ENCODE data around the gene ASTN2. TPM values are rescaled to one million over a fixed set of nuclear protein-coding genes. Genes with fewer than 3 reads are reported as not detected.

ASTN2 gene
- total RNA-seq, 1 donor from 2014 or later = 2.8 TPM

DNA sequence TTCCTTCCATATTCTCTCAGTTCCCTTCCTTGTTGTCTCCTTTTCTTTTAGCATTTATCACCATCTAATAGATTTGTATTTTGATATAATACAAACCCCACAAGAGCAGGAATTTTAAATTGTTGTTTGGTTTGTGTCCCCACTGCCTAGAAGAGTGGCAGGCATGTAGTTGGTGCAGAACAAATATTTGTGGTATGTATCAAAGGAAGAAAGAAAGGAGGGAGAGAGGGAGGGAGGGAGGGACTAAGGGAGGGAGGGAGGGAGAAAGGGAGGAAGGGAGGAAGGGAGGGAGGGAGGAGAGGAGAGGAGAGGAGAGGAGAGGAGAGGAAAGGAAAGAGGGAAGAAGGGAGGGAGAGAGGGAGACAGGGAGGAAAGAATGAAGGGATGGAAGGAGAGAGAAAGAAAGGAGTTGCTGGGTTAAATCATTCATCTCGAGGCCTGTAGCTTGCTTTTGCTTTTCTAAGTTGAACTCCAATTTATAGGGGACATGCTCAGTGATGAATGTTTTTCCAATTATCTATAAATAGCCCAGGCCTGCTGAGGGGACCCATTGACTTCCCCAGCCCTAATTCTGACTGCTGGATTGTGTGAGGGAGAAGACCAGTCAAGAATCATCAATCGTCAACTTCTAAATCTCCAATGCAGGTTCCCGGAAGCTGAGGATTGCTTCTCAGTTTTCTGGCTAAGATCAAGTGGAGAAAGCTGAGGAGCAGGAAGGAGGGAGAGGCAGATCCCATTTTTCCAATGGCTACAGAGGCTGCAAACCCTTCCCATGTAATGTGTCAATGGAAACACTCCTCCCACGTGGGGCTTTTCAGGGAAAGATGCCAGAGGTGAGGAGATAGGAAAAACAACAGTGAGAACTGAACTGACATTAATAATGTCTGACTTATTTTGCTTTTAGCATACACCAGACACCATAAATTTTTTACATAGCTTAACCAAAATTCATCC is 320.7 kb downstream of the ASTN2 start:
- H3K27me3 Mint-ChIP-seq = no peaks in the 10 kb centered on the region
- DNase-seq = no peak
- H3K4me1 Mint-ChIP-seq = no peaks in the 10 kb centered on the region
- no peaks in the 10 kb centered on the region for H3K9me3 Mint-ChIP-seq
- no peaks in the 10 kb centered on the region for H3K36me3 Mint-ChIP-seq (ENCODE audit: low read depth)
- no peak overlapping the region for H3K27ac Mint-ChIP-seq
- no peak overlapping the region for H3K4me3 Mint-ChIP-seq
- intact Hi-C loops (cut with micrococcal nuclease) = no loop called here

DNA sequence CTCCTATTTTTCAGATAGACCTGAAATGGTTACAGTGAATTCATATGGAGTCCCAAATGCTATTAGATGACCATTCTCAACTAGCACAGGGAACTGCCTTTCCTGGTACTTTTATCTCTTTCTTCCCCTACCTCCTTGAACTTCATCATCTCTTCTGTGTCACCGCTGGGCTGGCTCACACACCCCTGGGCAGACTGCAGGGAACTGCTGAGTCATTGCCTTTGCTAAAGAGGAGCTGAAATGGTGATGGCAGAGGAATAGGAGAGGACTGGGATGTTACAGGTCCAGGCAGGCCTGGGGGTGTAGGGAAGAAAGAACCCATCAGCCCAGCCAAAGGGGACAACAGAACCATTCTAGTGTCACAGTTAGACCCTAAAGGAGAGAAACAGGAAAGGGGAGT is 322.3 kb downstream of the ASTN2 start:
- intact Hi-C loops (cut with micrococcal nuclease) = no loop called here
- H3K36me3 Mint-ChIP-seq (ENCODE audit: low read depth) = no peaks in the 10 kb centered on the region
- H3K4me3 Mint-ChIP-seq = no peak overlapping the region
- no peaks in the 10 kb centered on the region for H3K27me3 Mint-ChIP-seq
- no peak overlapping the region for H3K27ac Mint-ChIP-seq
- no peaks in the 10 kb centered on the region for H3K9me3 Mint-ChIP-seq
- no peaks in the 10 kb centered on the region for H3K4me1 Mint-ChIP-seq
- peak; percentile 26 for DNase-seq

DNA sequence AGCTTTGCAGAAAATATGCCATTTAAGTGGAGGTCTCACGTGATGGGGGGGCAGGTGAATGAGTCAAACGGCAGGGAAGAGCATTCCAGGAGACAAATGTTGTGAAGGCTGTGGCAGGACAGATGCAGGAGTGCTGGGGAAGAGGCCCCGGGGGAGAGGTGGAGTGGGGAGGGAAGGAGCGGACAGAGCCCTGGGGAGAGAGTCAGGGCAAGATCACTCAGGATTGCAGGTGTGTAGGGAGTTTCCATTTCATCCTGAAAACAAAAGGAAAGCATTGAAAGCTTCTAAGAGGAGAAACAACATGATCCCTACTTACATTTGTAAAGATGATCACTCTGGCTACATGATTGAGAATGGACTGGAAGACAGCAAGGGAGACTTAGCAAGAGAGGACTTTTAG is 323.3 kb downstream of the ASTN2 start:
- no peaks in the 10 kb centered on the region for H3K27me3 Mint-ChIP-seq
- H3K4me3 Mint-ChIP-seq = no peak overlapping the region
- H3K36me3 Mint-ChIP-seq (ENCODE audit: low read depth) = no peaks in the 10 kb centered on the region
- H3K9me3 Mint-ChIP-seq = peaks cover 3% of the 10 kb centered on the region
- intact Hi-C loops (cut with micrococcal nuclease) = no loop called here
- peak; percentile 3 for DNase-seq
- H3K4me1 Mint-ChIP-seq = no peaks in the 10 kb centered on the region
- no peak overlapping the region for H3K27ac Mint-ChIP-seq

DNA sequence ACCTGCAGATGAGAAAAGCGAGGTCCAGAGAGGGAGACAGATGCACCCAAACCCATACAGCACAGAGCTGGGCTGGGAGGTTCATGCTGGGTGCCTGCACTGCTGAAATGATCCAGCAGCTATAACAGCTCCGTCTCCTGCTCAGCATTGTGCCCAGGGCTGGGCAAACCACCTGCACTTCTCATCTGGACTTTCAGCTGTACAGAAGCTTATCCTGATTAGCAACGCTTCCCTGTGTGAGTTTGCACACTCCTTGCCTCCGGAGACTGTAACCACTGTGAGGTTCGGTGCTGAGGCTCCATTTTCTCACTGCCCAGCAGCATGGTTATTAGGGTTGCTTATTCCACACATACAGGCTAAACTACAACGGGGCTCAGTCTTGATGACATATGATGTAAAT is 326.1 kb downstream of the ASTN2 start:
- no peaks in the 10 kb centered on the region for H3K27me3 Mint-ChIP-seq
- intact Hi-C loops (cut with micrococcal nuclease) = no loop called here
- no peak overlapping the region for H3K4me3 Mint-ChIP-seq
- H3K27ac Mint-ChIP-seq = no peak overlapping the region
- no peaks in the 10 kb centered on the region for H3K4me1 Mint-ChIP-seq
- no peaks in the 10 kb centered on the region for H3K36me3 Mint-ChIP-seq (ENCODE audit: low read depth)
- peak; percentile 26 for DNase-seq
- peaks cover 4% of the 10 kb centered on the region for H3K9me3 Mint-ChIP-seq

DNA sequence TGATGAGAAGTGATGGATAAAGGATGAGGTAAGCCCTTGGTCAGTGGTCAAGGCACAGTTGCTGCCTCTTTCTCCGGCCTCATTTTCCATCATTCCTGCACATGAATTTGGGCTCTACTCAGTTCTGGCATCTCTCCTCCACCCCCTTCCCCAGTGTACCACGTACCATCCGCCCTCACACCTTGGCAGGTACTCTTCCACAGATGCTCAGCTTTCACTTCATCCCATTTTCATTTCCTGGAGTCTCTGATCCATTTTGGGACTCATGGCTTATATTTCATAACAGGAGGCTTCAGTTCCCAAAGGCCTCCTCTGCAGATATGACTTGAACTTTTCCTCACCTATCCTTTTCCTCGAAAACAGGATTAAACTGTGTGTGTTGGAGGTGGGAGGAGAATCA is 326.7 kb downstream of the ASTN2 start:
- intact Hi-C loops (cut with micrococcal nuclease) = no loop called here
- peak; percentile 1 for DNase-seq
- Mint-ChIP-seq H3K9me3 (peaks cover 4% of the 10 kb centered on the region), H3K4me3 (no peak overlapping the region), H3K36me3 (ENCODE audit: low read depth) (no peaks in the 10 kb centered on the region), H3K27me3 (no peaks in the 10 kb centered on the region), H3K27ac (no peak overlapping the region), H3K4me1 (no peaks in the 10 kb centered on the region)

DNA sequence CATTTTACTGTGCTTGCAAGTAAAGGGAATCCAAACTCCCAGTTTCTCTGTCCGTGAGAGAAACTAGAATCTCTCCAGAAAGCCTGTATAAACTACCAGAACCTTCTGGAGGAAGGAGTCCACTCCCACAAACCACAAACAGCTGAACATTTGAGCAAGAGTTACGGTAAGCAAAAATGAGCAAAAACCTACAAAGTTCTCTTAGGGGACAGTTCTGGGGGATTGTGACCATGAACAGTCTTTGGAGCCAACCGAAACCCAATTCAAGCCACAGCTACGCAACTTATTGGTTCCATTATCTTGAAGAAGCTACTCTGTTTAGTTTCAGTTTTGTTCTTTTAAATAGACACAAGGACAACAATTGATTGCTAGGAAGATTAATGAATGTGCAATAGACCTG is 330.6 kb downstream of the ASTN2 start:
- H3K36me3 Mint-ChIP-seq (ENCODE audit: low read depth) = no peaks in the 10 kb centered on the region
- H3K4me1 Mint-ChIP-seq = no peaks in the 10 kb centered on the region
- no peak for DNase-seq
- intact Hi-C loops (cut with micrococcal nuclease) = no loop called here
- H3K9me3 Mint-ChIP-seq = peaks cover 4% of the 10 kb centered on the region
- H3K27ac Mint-ChIP-seq = no peak overlapping the region
- H3K4me3 Mint-ChIP-seq = no peak overlapping the region
- no peaks in the 10 kb centered on the region for H3K27me3 Mint-ChIP-seq

DNA sequence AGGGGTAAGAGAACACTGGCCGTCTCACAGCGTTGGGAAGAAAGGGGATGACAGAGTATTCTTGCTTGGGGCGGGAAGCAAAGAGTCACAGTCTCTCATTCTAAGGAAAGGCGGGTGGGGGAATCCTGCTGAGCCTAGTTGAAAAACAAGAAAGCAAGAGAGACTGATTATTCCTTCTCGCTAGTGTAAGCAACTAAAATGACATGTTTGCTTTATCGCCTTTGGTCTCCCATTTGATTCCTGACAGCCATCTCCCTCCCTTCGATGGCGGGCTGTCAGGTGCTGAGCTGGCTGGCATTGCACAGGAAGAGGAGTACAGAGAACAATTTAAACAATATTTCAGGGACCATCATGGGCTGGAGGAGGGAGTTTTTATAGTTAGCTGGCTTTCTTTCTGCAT is 331.3 kb downstream of the ASTN2 start:
- no peaks in the 10 kb centered on the region for H3K4me1 Mint-ChIP-seq
- H3K9me3 Mint-ChIP-seq = peaks cover 4% of the 10 kb centered on the region
- no peak overlapping the region for H3K27ac Mint-ChIP-seq
- no peaks in the 10 kb centered on the region for H3K36me3 Mint-ChIP-seq (ENCODE audit: low read depth)
- DNase-seq = no peak
- no peak overlapping the region for H3K4me3 Mint-ChIP-seq
- no peaks in the 10 kb centered on the region for H3K27me3 Mint-ChIP-seq
- intact Hi-C loops (cut with micrococcal nuclease) = no loop called here

DNA sequence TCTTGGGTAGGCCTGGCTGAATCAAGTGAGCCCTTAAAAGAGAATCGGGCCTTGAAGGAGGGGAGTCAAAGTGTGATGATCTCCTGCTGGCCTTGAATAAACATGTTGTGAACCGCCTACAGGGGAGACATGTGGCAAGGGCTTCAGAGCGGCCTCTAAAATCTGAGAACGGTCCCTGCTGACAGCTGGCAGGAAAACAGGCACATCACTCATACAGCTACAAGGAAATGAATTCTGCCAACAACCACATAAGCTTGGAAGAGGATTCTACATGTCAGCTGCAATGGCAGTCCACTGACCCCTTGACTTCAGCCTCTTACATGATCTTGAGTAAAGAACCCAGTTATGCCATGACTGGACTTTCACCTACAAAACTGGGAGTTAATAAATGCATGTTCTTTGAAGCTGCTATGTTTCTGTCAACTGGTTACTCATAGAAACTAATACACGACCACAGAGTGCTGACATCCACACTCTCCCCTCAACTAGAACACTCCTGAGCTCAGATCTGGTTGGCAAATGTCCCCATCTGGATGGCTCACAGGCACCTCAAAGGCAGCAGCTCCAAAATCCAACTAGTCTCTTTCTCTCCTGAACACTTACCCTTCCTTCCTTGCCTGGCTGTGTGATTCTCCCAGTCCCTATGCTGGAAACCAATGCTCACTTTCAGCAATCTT is 333.1 kb downstream of the ASTN2 start:
- no peaks in the 10 kb centered on the region for H3K27me3 Mint-ChIP-seq
- no peaks in the 10 kb centered on the region for H3K4me1 Mint-ChIP-seq
- peaks cover 3% of the 10 kb centered on the region for H3K9me3 Mint-ChIP-seq
- DNase-seq = no peak
- H3K4me3 Mint-ChIP-seq = no peak overlapping the region
- intact Hi-C loops (cut with micrococcal nuclease) = no loop called here
- no peaks in the 10 kb centered on the region for H3K36me3 Mint-ChIP-seq (ENCODE audit: low read depth)
- no peak overlapping the region for H3K27ac Mint-ChIP-seq

DNA sequence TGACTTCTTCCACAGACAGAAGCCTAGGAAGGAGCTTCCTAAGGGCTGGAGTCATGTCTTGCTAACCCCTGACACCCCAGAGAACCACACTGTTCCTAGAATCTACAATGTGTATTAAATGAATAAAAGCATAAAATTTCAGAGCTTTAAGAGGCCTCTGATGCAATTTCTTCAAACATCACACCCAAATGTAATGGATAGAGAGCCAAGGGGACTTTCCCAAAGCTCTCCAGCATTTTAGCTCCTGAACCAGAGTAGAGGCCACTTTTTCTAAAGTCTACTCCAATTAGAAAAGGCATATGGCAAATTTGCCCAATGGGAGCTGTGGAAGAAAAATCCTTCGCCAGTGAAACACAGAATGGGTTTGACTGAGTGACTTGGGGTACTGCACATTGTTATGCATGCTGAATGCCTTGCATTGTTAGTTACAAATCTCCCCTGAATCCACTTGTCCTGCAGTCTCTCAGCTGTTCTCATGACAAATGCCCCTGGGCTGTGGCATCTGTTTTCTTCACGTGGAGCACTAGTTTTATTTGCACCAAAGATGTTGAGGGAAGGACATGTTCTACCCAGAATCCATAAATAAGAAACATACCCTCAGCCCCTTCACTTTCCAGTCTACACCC is 334.0 kb downstream of the ASTN2 start:
- H3K4me1 Mint-ChIP-seq = no peaks in the 10 kb centered on the region
- H3K27ac Mint-ChIP-seq = no peak overlapping the region
- no peaks in the 10 kb centered on the region for H3K36me3 Mint-ChIP-seq (ENCODE audit: low read depth)
- H3K27me3 Mint-ChIP-seq = no peaks in the 10 kb centered on the region
- H3K4me3 Mint-ChIP-seq = no peak overlapping the region
- intact Hi-C loops (cut with micrococcal nuclease) = no loop called here
- H3K9me3 Mint-ChIP-seq = no peaks in the 10 kb centered on the region
- no peak for DNase-seq

DNA sequence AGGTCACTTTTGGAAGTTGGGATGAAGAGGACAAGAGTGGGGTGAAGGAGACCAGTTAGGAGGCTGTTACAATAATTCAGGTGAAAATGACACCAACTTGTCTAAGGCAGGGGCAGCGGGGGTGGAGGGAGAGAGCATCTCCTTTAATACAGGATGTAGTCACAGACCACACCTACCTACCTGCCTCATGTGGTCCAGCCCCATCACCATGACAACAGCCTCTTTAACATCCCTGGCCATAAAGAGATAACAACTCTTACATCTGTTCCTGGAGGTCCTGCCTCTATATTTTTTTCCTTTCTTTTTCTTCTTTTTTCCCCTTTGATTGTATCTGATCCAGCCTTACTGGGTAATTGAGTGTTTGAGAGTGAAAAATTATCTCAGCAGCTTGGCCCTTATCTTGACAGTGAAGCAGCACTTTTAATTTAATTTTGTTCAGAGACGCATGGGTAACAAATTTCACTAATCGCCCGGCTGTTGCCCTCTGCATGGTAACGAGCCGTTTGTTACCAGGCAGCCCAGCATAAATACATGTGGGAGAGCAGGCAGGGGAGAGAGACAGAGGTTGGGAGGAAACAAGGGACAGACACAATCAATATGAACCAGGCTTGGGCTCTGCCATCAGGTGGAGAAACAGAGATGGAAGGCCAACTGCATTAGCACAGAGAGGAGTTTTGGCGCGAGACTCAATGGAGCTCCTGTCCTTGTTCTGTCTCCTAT is 338.1 kb downstream of the ASTN2 start:
- intact Hi-C loops (cut with micrococcal nuclease) = no loop called here
- Mint-ChIP-seq H3K27me3 (no peaks in the 10 kb centered on the region), H3K36me3 (ENCODE audit: low read depth) (no peaks in the 10 kb centered on the region), H3K4me1 (no peaks in the 10 kb centered on the region), H3K9me3 (no peaks in the 10 kb centered on the region), H3K27ac (no peak overlapping the region), H3K4me3 (no peak overlapping the region)
- no peak for DNase-seq

DNA sequence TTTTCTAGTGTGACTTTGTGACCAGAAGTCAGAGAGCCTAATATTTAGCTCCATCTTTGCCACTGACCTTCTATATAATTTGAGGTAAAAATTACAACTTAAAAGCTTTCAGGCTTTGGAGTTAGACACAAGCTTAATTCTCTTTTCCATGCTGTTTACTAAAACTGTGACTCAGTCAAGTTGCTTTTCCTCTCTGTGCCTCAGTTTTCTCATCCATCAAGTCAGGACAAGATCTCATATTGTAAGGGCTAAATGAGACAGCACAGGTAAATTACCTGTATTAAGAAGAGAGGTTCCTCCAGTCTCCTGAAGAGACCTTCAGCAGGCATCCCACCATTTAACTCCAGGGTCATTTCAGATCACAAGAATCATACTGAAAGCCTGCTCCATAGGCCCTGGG is 339.2 kb downstream of the ASTN2 start:
- intact Hi-C loops (cut with micrococcal nuclease) = no loop called here
- Mint-ChIP-seq H3K27me3 (no peaks in the 10 kb centered on the region), H3K4me3 (no peak overlapping the region), H3K36me3 (ENCODE audit: low read depth) (no peaks in the 10 kb centered on the region), H3K9me3 (no peaks in the 10 kb centered on the region), H3K4me1 (no peaks in the 10 kb centered on the region), H3K27ac (no peak overlapping the region)
- DNase-seq = no peak

DNA sequence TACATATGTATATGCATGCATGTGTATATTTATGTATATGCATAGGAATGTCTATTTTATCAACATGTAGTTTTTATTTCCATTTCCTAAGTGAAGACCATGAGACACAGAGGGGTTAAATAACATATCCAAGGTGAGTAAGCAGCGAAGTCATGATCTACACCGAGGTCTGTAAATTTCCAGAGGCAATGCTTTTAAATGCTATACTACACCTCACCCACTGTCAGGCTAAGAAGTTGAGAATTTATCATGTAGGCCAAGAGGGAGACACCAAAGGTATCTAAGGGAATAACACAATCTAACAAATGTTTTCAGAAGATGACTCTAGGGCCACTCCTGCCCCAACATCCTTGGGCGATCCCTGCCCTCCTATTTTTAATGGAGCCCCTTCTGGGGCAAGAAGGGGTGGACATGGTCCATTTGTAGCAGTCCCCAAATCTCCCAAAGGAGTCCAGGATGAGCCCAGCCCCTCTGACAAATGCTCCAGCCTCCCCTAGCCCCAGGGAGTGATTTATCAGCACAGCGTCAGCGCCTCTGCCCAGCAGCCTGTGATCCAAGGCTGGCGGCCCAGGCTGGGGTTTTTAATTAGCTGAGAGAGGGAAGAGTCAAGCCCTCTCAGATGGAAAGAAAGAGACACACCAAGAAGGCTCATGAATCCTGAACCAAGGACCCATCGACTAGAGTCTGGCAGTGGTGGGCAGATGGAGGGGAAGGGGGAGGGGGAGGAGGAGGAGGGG is 339.9 kb downstream of the ASTN2 start:
- H3K4me1 Mint-ChIP-seq = no peaks in the 10 kb centered on the region
- H3K36me3 Mint-ChIP-seq (ENCODE audit: low read depth) = no peaks in the 10 kb centered on the region
- no peak overlapping the region for H3K27ac Mint-ChIP-seq
- intact Hi-C loops (cut with micrococcal nuclease) = no loop called here
- H3K27me3 Mint-ChIP-seq = no peaks in the 10 kb centered on the region
- no peaks in the 10 kb centered on the region for H3K9me3 Mint-ChIP-seq
- H3K4me3 Mint-ChIP-seq = no peak overlapping the region
- no peak for DNase-seq

DNA sequence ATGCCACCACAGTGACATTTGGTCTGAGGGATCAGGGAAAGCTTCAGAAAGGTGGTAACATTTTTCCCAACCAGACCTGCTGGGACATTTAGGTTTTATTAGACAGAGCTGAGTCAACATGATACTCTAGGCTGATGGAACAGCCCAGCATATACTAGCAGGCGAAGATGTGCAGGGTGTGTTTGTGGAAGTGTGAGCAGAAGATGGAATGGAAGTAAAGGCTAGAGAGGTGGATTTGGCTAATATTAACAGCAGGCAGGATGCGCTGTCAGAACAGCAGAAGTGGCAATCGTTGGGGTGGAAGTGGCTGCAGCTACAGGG is 340.6 kb downstream of the ASTN2 start:
- Mint-ChIP-seq H3K36me3 (ENCODE audit: low read depth) (no peaks in the 10 kb centered on the region), H3K27me3 (no peaks in the 10 kb centered on the region), H3K4me1 (no peaks in the 10 kb centered on the region), H3K9me3 (no peaks in the 10 kb centered on the region), H3K4me3 (no peak overlapping the region), H3K27ac (no peak overlapping the region)
- DNase-seq = no peak
- intact Hi-C loops (cut with micrococcal nuclease) = no loop called here
